GM18526 (cell line): ENCODE measurements around the gene B3GLCT.

ENCODE experiments used
- POLR2A ChIP-seq: IDR thresholded peaks from 3 replicates; pipeline ENCODE4 v1.6.1; 2011; ENCODE audit not compliant: insufficient read length; ENCODE audit errors: extremely low read depth

Gene B3GLCT

GRCh38 chr13:31276421-31276820, 76.6 kb downstream of the B3GLCT start:
- no peak for TF ChIP-seq POLR2A

- no peak for TF ChIP-seq POLR2A
Observed at GRCh38 chr13:31278869-31279268, 79.1 kb downstream of the B3GLCT start.

GRCh38 chr13:31282741-31283455, 83.1 kb downstream of the B3GLCT start:
- TF ChIP-seq POLR2A, result no peak

- TF ChIP-seq POLR2A, result no peak
Observed at GRCh38 chr13:31286930-31287329, 87.2 kb downstream of the B3GLCT start.

GRCh38 chr13:31301119-31301518, 101.3 kb downstream of the B3GLCT start:
- TF ChIP-seq POLR2A, result no peak

- no peak for TF ChIP-seq POLR2A
Observed at GRCh38 chr13:31310356-31310755, 110.6 kb downstream of the B3GLCT start.

GRCh38 chr13:31310786-31311185, 111.0 kb downstream of the B3GLCT start:
- TF ChIP-seq POLR2A, result no peak

- TF ChIP-seq POLR2A, result no peak
Observed at GRCh38 chr13:31311921-31312320, 112.1 kb downstream of the B3GLCT start.

GRCh38 chr13:31314961-31315360, 115.2 kb downstream of the B3GLCT start:
- TF ChIP-seq POLR2A, result no peak

- TF ChIP-seq POLR2A, result no peak
Observed at GRCh38 chr13:31320946-31321345, 121.2 kb downstream of the B3GLCT start.

GRCh38 chr13:31321457-31321856, 121.7 kb downstream of the B3GLCT start:
- TF ChIP-seq POLR2A, result no peak

- TF ChIP-seq POLR2A, result no peak
Observed at GRCh38 chr13:31322026-31322425, 122.3 kb downstream of the B3GLCT start.

GRCh38 chr13:31322702-31323405, 123.1 kb downstream of the B3GLCT start:
- no peak for TF ChIP-seq POLR2A

- TF ChIP-seq POLR2A, result no peak
Observed at GRCh38 chr13:31327182-31327860, 127.5 kb downstream of the B3GLCT start.

GRCh38 chr13:31328549-31329235, 128.9 kb downstream of the B3GLCT start:
- no peak for TF ChIP-seq POLR2A
